Liver (tissue), 9 donors: Measurements from ENCODE around the gene PRKAR1B. TPM values are rescaled to one million over a fixed set of nuclear protein-coding genes. Genes with fewer than 3 reads are reported as not detected.

Experiments
- DNase-seq: peaks from one replicate; pipeline ENCODE4 v3.0.0-alpha.2; 2017; ENCODE audit warnings: low spot score
- H3K27ac ChIP-seq, 2 donors: one replicate each; pipeline ENCODE4 v1.7.0; 2013; ENCODE audit warnings: inconsistent platforms in 2 of 2, low read length in 2 of 2, control low read depth in 1 of 2, low read depth in 1 of 2, mild to moderate bottlenecking in 1 of 2
- H3K27me3 ChIP-seq, 4 donors: one replicate each; pipeline versions ENCODE4 v1.6.1 to v1.7.0; 2013; ENCODE audit warnings: low read length in 3 of 4, inconsistent platforms in 1 of 4, mild to moderate bottlenecking in 1 of 4, moderate library complexity in 1 of 4; ENCODE audit not compliant: control insufficient read depth in 4 of 4, insufficient read depth in 4 of 4
- H3K36me3 ChIP-seq, 4 donors: one replicate each; pipeline versions ENCODE4 v1.6.1 to v1.7.0; 2013; ENCODE audit warnings: low read length in 3 of 4, mild to moderate bottlenecking in 3 of 4, low read depth in 1 of 4, moderate library complexity in 1 of 4; ENCODE audit not compliant: control insufficient read depth in 4 of 4, insufficient read depth in 3 of 4
- H3K4me1 ChIP-seq, 4 donors: one replicate each; pipeline versions ENCODE4 v1.6.1 to v1.7.0; 2013; ENCODE audit warnings: low read length in 3 of 4, mild to moderate bottlenecking in 3 of 4, moderate library complexity in 1 of 4; ENCODE audit not compliant: control insufficient read depth in 4 of 4, insufficient read depth in 4 of 4
- H3K4me3 ChIP-seq, 3 donors: one replicate each; pipeline versions ENCODE4 v1.6.1 to v1.7.0; 2013; ENCODE audit warnings: low read length in 3 of 3, control low read depth in 1 of 3, low read depth in 1 of 3, mild to moderate bottlenecking in 1 of 3
- H3K9ac ChIP-seq, 2 donors: one replicate each; pipeline ENCODE4 v1.7.0; 2013; ENCODE audit warnings: low read length in 2 of 2, mild to moderate bottlenecking in 2 of 2, moderate library complexity in 2 of 2, control low read depth in 1 of 2, low read depth in 1 of 2
- H3K9me3 ChIP-seq, 4 donors: one replicate each; pipeline versions ENCODE4 v1.6.1 to v1.7.0; 2013; ENCODE audit warnings: low read length in 3 of 4; ENCODE audit not compliant: control insufficient read depth in 4 of 4
- CTCF ChIP-seq: fragments of 150-350 bp; IDR thresholded peaks from 2 replicates; pipeline ENCODE4 v1.5.1; 2017; ENCODE audit warnings: improper control_type of control experiment, low read depth, low read length; ENCODE audit not compliant: missing input control
- EGR1 ChIP-seq, 2 donors: IDR thresholded peaks; 2 replicates each; pipeline ENCODE4 v1.6.1; 2016 to 2018; ENCODE audit warnings: antibody characterized with exemption in 2 of 2, low read depth in 2 of 2
- FOXA1 ChIP-seq: IDR thresholded peaks from 2 replicates; pipeline ENCODE4 v1.6.1; 2016; ENCODE audit warnings: antibody characterized with exemption
- FOXA2 ChIP-seq: IDR thresholded peaks from 2 replicates; pipeline ENCODE4 v1.6.1; 2016; ENCODE audit warnings: antibody characterized with exemption
- GABPA ChIP-seq, 2 donors: IDR thresholded peaks in 1 of 2; conservative IDR thresholded peaks in 1 of 2; 2 replicates each; pipeline ENCODE4 v1.6.1; 2016; ENCODE audit warnings: antibody characterized with exemption in 2 of 2, mild to moderate bottlenecking in 1 of 2, moderate library complexity in 1 of 2
- HNF4G ChIP-seq: IDR thresholded peaks from 2 replicates; pipeline ENCODE4 v1.6.1; 2016; ENCODE audit warnings: antibody characterized with exemption
- JUND ChIP-seq, 2 donors: IDR thresholded peaks; 2 replicates each; pipeline ENCODE4 v1.6.1; 2016; ENCODE audit warnings: antibody characterized with exemption in 2 of 2
- NR2F2 ChIP-seq: IDR thresholded peaks from 2 replicates; pipeline ENCODE4 v1.6.1; 2016; ENCODE audit warnings: antibody characterized with exemption
- TAF1 ChIP-seq: conservative IDR thresholded peaks from 2 replicates; pipeline ENCODE4 v1.6.1; 2016; ENCODE audit warnings: antibody characterized with exemption, mild to moderate bottlenecking
- WGBS: extraction: QIAGEN DNeasy Blood & Tissue Kit; methylation state at CpG from one replicate; pipeline ENCODE4 v1.1.7; 2013; 5-methylcytosine and 5-hydroxymethylcytosine counted together
- polyA plus RNA-seq, 2 donors: library from polyadenylated mRNA; stranded (reverse) in 1 of 2; unstranded in 1 of 2; fragments of 200-250 nt in 1 of 2; fragments of >200 nt in 1 of 2; fragmentation: Nextera tagmentation in 1 of 2; extraction: Ambion mirVana in 1 of 2; gene quantifications; one replicate each; pipeline versions ENCODE4 v1.2.1 to v1.2.3, GENCODE V29; 2013 to 2015
- total RNA-seq, 2 donors: library from RNA; depleted of rRNA; stranded (reverse); fragments of >200 nt; gene quantifications; one replicate each; pipeline ENCODE4 v1.2.3, GENCODE V29; 2014
- TF ChIP-seq, protein P1 (sequence below): IDR thresholded peaks from 2 replicates; pipeline ENCODE4 v1.6.1; 2016; ENCODE audit warnings: antibody characterized with exemption
- TF ChIP-seq, protein P2 (sequence below): IDR thresholded peaks from 2 replicates; pipeline ENCODE4 v1.6.1; 2016; ENCODE audit warnings: antibody characterized with exemption
- TF ChIP-seq, protein P3 (sequence below): IDR thresholded peaks from 2 replicates; pipeline ENCODE4 v1.6.1; 2016; ENCODE audit warnings: antibody characterized with exemption
- TF ChIP-seq, protein P4 (sequence below): IDR thresholded peaks from 2 replicates; pipeline ENCODE4 v1.6.1; 2016; ENCODE audit warnings: antibody characterized with exemption, mild to moderate bottlenecking
- donor health status: healthy.
- donor health status: healthy.
- donor health status: healthy.
- donor health status: healthy.
- donor health status: healthy.

The PRKAR1B gene
- total and polyA plus RNA-seq, 4 donors, result 11.1 to 14.4 (median 12.4) TPM

DNA sequence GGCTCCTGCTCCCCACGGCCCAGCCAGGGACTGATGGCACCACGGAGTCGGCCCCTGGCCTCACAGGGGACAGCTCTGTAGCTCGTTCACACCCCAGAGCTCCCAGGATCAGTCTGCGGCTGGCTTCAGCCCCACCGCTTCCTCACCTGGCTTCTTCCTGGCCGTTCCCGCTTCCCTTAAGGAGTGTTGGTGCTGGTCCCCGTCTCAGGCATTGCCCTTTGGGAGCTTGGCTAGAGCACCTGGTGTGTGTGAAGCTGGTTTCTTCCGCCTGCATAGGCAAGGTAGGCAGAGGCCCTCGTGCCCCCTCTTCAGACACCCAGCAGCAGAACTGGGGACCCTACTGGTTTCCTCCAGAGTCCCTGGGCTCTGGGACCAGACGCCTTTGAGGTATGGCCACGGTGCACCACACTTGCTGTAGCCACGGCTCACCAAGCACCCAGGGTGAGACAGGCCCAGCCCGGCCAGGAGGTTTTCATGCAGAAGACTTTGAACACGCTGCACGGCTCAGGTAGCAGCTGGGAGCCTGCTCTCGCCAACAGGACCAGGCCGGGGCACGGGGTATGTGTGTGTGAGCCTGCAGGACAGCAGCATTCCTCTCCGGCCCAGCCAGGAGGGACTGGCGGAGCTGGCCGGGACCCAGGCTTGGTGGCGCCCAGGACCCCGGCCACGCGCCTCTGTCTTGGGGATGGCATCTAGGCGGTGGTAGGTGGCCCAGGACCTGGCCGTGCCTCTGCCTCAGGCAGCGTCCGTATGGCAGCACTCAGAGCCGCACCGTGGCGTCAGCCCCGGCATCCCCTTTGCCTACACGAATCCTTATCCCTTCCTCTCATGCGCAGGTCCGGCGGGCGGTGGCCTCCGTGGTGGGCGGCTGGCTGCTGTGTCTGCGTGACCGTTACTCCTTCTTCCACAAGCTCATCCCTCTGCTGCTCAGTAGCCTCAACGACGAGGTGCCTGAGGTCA lies 13.2 kb upstream of the PRKAR1B start:
- 97% methylated on average over 46 of the region's 46 CpGs for WGBS
- peaks cover 0 to under 1% (median 0%) of the 10 kb centered on the region in 4 donors for H3K9me3 ChIP-seq
- DNase-seq, result no peak
- no peak overlapping the region for H3K27ac ChIP-seq
- H3K9ac ChIP-seq, result no peak overlapping the region
- H3K4me1 ChIP-seq, result no peaks in the 10 kb centered on the region
- H3K27me3 ChIP-seq, result no peaks in the 10 kb centered on the region
- H3K4me3 ChIP-seq, result no peak overlapping the region
- H3K36me3 ChIP-seq, result peaks cover 1 to 21% (median 5%) of the 10 kb centered on the region in 4 donors
- TF ChIP-seq JUND (IDR thresholded peaks at IDR 0.05) (no peak), EGR1 (IDR thresholded peaks at IDR 0.05; ENCODE audit: low read depth in 2 of 2) (no peak), HNF4G (no peak), FOXA2 (no peak), GABPA (IDR thresholded peaks at IDR 0.05 in 1 of 2, conservative IDR thresholded peaks at IDR 0.05 in 1 of 2) (no peak), NR2F2 (no peak), TAF1 (no peak), FOXA1 (no peak)
- TF ChIP-seq, protein P1, sequence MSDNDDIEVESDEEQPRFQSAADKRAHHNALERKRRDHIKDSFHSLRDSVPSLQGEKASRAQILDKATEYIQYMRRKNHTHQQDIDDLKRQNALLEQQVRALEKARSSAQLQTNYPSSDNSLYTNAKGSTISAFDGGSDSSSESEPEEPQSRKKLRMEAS, result no peak
- TF ChIP-seq, protein P2, sequence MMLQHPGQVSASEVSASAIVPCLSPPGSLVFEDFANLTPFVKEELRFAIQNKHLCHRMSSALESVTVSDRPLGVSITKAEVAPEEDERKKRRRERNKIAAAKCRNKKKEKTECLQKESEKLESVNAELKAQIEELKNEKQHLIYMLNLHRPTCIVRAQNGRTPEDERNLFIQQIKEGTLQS, result no peak
- TF ChIP-seq, protein P3, sequence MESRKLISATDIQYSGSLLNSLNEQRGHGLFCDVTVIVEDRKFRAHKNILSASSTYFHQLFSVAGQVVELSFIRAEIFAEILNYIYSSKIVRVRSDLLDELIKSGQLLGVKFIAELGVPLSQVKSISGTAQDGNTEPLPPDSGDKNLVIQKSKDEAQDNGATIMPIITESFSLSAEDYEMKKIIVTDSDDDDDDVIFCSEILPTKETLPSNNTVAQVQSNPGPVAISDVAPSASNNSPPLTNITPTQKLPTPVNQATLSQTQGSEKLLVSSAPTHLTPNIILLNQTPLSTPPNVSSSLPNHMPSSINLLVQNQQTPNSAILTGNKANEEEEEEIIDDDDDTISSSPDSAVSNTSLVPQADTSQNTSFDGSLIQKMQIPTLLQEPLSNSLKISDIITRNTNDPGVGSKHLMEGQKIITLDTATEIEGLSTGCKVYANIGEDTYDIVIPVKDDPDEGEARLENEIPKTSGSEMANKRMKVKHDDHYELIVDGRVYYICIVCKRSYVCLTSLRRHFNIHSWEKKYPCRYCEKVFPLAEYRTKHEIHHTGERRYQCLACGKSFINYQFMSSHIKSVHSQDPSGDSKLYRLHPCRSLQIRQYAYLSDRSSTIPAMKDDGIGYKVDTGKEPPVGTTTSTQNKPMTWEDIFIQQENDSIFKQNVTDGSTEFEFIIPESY, result no peak
- TF ChIP-seq, protein P4, sequence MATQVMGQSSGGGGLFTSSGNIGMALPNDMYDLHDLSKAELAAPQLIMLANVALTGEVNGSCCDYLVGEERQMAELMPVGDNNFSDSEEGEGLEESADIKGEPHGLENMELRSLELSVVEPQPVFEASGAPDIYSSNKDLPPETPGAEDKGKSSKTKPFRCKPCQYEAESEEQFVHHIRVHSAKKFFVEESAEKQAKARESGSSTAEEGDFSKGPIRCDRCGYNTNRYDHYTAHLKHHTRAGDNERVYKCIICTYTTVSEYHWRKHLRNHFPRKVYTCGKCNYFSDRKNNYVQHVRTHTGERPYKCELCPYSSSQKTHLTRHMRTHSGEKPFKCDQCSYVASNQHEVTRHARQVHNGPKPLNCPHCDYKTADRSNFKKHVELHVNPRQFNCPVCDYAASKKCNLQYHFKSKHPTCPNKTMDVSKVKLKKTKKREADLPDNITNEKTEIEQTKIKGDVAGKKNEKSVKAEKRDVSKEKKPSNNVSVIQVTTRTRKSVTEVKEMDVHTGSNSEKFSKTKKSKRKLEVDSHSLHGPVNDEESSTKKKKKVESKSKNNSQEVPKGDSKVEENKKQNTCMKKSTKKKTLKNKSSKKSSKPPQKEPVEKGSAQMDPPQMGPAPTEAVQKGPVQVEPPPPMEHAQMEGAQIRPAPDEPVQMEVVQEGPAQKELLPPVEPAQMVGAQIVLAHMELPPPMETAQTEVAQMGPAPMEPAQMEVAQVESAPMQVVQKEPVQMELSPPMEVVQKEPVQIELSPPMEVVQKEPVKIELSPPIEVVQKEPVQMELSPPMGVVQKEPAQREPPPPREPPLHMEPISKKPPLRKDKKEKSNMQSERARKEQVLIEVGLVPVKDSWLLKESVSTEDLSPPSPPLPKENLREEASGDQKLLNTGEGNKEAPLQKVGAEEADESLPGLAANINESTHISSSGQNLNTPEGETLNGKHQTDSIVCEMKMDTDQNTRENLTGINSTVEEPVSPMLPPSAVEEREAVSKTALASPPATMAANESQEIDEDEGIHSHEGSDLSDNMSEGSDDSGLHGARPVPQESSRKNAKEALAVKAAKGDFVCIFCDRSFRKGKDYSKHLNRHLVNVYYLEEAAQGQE, result no peak

- DNase-seq, result no peak
- H3K27ac ChIP-seq, result no peak overlapping the region
- no peak overlapping the region for H3K9ac ChIP-seq
- 97% methylated on average over 31 of the region's 31 CpGs for WGBS
- TF ChIP-seq EGR1 (IDR thresholded peaks at IDR 0.05; ENCODE audit: low read depth in 2 of 2), result no peak
- TF ChIP-seq, protein P2, result no peak
- TF ChIP-seq HNF4G, result no peak
- TF ChIP-seq, protein P1, result no peak
- TF ChIP-seq CTCF, result no peak
- no peaks in the 10 kb centered on the region for H3K4me1 ChIP-seq
- no peak overlapping the region for H3K4me3 ChIP-seq
- peaks cover 0 to 5% (median 0%) of the 10 kb centered on the region in 4 donors for H3K9me3 ChIP-seq
- no peaks in the 10 kb centered on the region for H3K27me3 ChIP-seq
- H3K36me3 ChIP-seq, result peaks cover 1 to 18% (median 4%) of the 10 kb centered on the region in 4 donors
These were observed 12.4 kb upstream of the PRKAR1B start for GRCh38 chr7:739455-739982.
